SK-N-SH (cell line): ENCODE data around the gene PRLH. TPM values are rescaled to one million over a fixed set of nuclear protein-coding genes. Genes with fewer than 3 reads are reported as not detected.

Source experiments
- CTCF ChIA-PET: fragments of 300-600, 350-600 bp; formaldehyde crosslinking; extraction: SDS; loops from one replicate; lab custom pipeline; 2021; lab: Yijun Ruan, JAX
- POLR2A ChIA-PET: fragments of 350-600 bp; sonication (Branson Sonifier 250); formaldehyde crosslinking; extraction: SDS; loops from one replicate; lab custom pipeline; 2020; ENCODE audit warnings: antibody characterized with exemption, inconsistent platforms; lab: Yijun Ruan, JAX
- DNase-seq: peaks from one replicate; pipeline ENCODE4 v3.0.0; 2012
- H2AFZ ChIP-seq: fragments of 200-600 bp; sonication (generic); 2 replicates; pipeline ENCODE4 v1.8.1; 2016; ENCODE audit warnings: antibody characterized with exemption, mild to moderate bottlenecking, low read depth
- H3F3A ChIP-seq: fragments of 200-600 bp; sonication (generic); replicated peaks from 2 replicates; pipeline ENCODE3; 2016; ENCODE audit warnings: antibody characterized with exemption, mild to moderate bottlenecking; ENCODE audit not compliant: insufficient read depth
- H3K27ac ChIP-seq, 2 experiments: fragments of 200-500 bp in 1 of 2; fragments of 200-600 bp in 1 of 2; sonication (Bioruptor generic) in 1 of 2; sonication (generic), shearing (Covaris generic) in 1 of 2; 2 replicates each; pipeline versions ENCODE4 v1.5.1 to v1.6.1; 2014 to 2016; ENCODE audit warnings: low read depth in 2 of 2, inconsistent platforms in 1 of 2, low read length in 1 of 2, mild to moderate bottlenecking in 1 of 2, mixed read lengths in 1 of 2
- H3K27me3 ChIP-seq: fragments of 200-600 bp; sonication (generic), shearing (Covaris generic); 2 replicates; pipeline ENCODE4 v1.6.1; 2016; ENCODE audit warnings: mixed run types; ENCODE audit not compliant: insufficient read depth
- H3K36me3 ChIP-seq, 2 experiments: fragments of 200-500 bp in 1 of 2; fragments of 200-600 bp in 1 of 2; sonication (Bioruptor generic) in 1 of 2; sonication (generic) in 1 of 2; replicated peaks in 1 of 2; 2 replicates each; pipeline versions ENCODE3 to v1.5.1; 2014 to 2016; ENCODE audit warnings: low read length in 1 of 2, mild to moderate bottlenecking in 1 of 2; ENCODE audit not compliant: insufficient read depth in 2 of 2, control insufficient read depth in 1 of 2
- H3K4me1 ChIP-seq, 2 experiments: fragments of 200-500 bp in 1 of 2; fragments of 200-600 bp in 1 of 2; sonication (Bioruptor generic) in 1 of 2; sonication (generic), shearing (Covaris generic) in 1 of 2; 2 replicates each; pipeline versions ENCODE4 v1.5.1 to v1.6.1; 2014 to 2016; ENCODE audit warnings: low read depth in 1 of 2, low read length in 1 of 2, mixed run types in 1 of 2; ENCODE audit not compliant: insufficient read depth in 2 of 2, control insufficient read depth in 1 of 2
- H3K4me2 ChIP-seq: fragments of 200-600 bp; sonication (generic), shearing (Covaris generic); 2 replicates; pipeline ENCODE4 v1.6.1; 2017; ENCODE audit warnings: mixed run types
- H3K4me3 ChIP-seq, 2 experiments: fragments of 200-500 bp in 1 of 2; fragments of 200-600 bp in 1 of 2; sonication (Bioruptor generic) in 1 of 2; sonication (generic), shearing (Covaris generic) in 1 of 2; 2 replicates each; pipeline versions ENCODE4 v1.5.1 to v1.8.1; 2014 to 2016; ENCODE audit warnings: low read depth in 2 of 2, inconsistent platforms in 1 of 2, low read length in 1 of 2, mild to moderate bottlenecking in 1 of 2, mixed read lengths in 1 of 2, moderate library complexity in 1 of 2
- H3K79me2 ChIP-seq: fragments of 200-600 bp; sonication (generic); 2 replicates; pipeline ENCODE4 v1.8.1; 2017; ENCODE audit warnings: mild to moderate bottlenecking; ENCODE audit not compliant: insufficient read depth
- H3K9ac ChIP-seq: fragments of 200-600 bp; sonication (generic); 2 replicates; pipeline ENCODE4 v1.6.1; 2017; ENCODE audit warnings: mixed run types
- H3K9me2 ChIP-seq: fragments of 200-600 bp; sonication (generic); 2 replicates; pipeline ENCODE4 v1.6.1; 2017; ENCODE audit warnings: mixed run types
- H3K9me3 ChIP-seq: fragments of 200-600 bp; sonication (generic); 2 replicates; pipeline ENCODE4 v1.6.1; 2017; ENCODE audit warnings: mixed run types, mild to moderate bottlenecking, moderate library complexity
- H4K20me1 ChIP-seq: fragments of 200-600 bp; sonication (generic); 2 replicates; pipeline ENCODE4 v1.6.1; 2017; ENCODE audit warnings: mild to moderate bottlenecking, mixed run types; ENCODE audit not compliant: insufficient read depth
- CHD2 ChIP-seq: fragments of 150-350 bp; IDR thresholded peaks from 2 replicates; pipeline ENCODE4 v1.6.1; 2018; ENCODE audit warnings: low read length; ENCODE audit not compliant: partially characterized antibody
- CTCF ChIP-seq: fragments of 200-600 bp; sonication (generic); IDR thresholded peaks from 2 replicates; pipeline ENCODE4 v1.6.1; 2017; ENCODE audit warnings: antibody characterized with exemption, mild to moderate bottlenecking, moderate library complexity
- FOSL2 ChIP-seq: IDR thresholded peaks from 2 replicates; pipeline ENCODE4 v1.4.0; 2012; ENCODE audit warnings: low read depth, mild to moderate bottlenecking, moderate library complexity, borderline replicate concordance
- GATA2 ChIP-seq: sonication (generic); formaldehyde crosslinking; IDR thresholded peaks from 2 replicates; pipeline ENCODE4 v1.5.0; 2020; ENCODE audit warnings: mild to moderate bottlenecking, missing genetic modification reagents
- POLR2AphosphoS5 ChIP-seq: IDR thresholded peaks from 2 replicates; pipeline ENCODE4 v1.6.1; 2012; ENCODE audit warnings: low read depth, low read length
- RAD21 ChIP-seq: IDR thresholded peaks from 2 replicates; pipeline ENCODE4 v1.6.1; 2012; ENCODE audit warnings: mild to moderate bottlenecking, low read length
- RFX5 ChIP-seq: IDR thresholded peaks from 2 replicates; pipeline ENCODE4 v1.6.1; 2012; ENCODE audit warnings: mild to moderate bottlenecking, improper control_type of control experiment, low read length
- SIN3A ChIP-seq: IDR thresholded peaks from 2 replicates; pipeline ENCODE4 v1.6.1; 2012; ENCODE audit warnings: low read depth, mild to moderate bottlenecking, low read length, moderate library complexity, borderline replicate concordance
- SMC3 ChIP-seq: IDR thresholded peaks from 2 replicates; pipeline ENCODE4 v1.6.1; 2012; ENCODE audit warnings: low read depth, low read length, improper control_type of control experiment
- USF2 ChIP-seq: fragments of 150-350 bp; IDR thresholded peaks from 2 replicates; pipeline ENCODE4 v1.6.1; 2017; ENCODE audit warnings: antibody characterized with exemption, low read length, low read depth, borderline replicate concordance
- WGBS: methylation state at CpG from one replicate; pipeline ENCODE4 v1.1.6; 2017; ENCODE audit warnings: low lambda C conversion rate; 5-methylcytosine and 5-hydroxymethylcytosine counted together
- polyA plus RNA-seq, 3 experiments: library from polyadenylated mRNA; depleted of rRNA; stranded (reverse); fragments of >200 nt; gene quantifications; 2 replicates each; pipeline ENCODE4 v1.2.3, GENCODE V29; 2012
- TF ChIP-seq, protein P1 (sequence below): IDR thresholded peaks from 2 replicates; pipeline ENCODE4 v1.6.1; 2012; ENCODE audit warnings: mild to moderate bottlenecking, low read depth, low read length, moderate library complexity
- TF ChIP-seq, protein P2 (sequence below): IDR thresholded peaks from 2 replicates; pipeline ENCODE4 v1.4.0; 2012; ENCODE audit warnings: low read depth

The PRLH gene
- polyA plus RNA-seq, 1 of the 3 experiments (the other 2 are of a cell fraction): not detected

DNA sequence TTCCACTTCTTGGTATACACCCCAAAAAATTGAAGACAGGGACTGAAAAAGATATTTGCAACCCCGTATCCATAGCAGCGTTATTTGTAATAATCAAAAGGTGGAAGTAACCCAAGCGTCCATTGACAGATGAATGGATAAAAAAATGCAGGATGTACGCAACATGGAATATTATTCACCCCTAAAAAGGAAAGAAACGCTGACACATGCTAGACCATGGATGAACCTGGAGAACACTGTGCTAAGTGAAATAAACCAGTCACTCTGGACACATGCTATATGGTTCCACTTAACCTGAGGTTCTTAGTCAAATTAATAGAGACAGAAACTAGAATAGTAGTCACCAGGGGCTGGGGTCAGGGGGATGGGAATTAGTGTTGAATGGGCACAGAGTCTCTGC is 38.6 kb upstream of the PRLH start:
- H3K36me3 ChIP-seq: peaks cover 15 to 87% of the 10 kb centered on the region in 2 experiments
- no peak overlapping the region for H3K27ac ChIP-seq
- H3K4me3 ChIP-seq: no peak overlapping the region
- H3K9me3 ChIP-seq: no peaks in the 10 kb centered on the region
- H3K4me1 ChIP-seq: peaks cover 0 to 10% of the 10 kb centered on the region in 2 experiments; a peak in 1 of 4 replicates
- H3K9ac ChIP-seq: no peak overlapping the region
- DNase-seq: no peak
- ChIA-PET CTCF (interaction anchor here (5.8 kb wide), 1 partner anchor 15 kb away, joined by 42 read pairs; no protein-coding TSS in a partner anchor), POLR2A (no interaction called here)
- no peak overlapping the region for H2AFZ ChIP-seq
- TF ChIP-seq GATA2 (CRISPR knock-in tag) (no peak), FOSL2 (no peak), RFX5 (no peak), RAD21 (no peak)
- TF ChIP-seq, protein P1, sequence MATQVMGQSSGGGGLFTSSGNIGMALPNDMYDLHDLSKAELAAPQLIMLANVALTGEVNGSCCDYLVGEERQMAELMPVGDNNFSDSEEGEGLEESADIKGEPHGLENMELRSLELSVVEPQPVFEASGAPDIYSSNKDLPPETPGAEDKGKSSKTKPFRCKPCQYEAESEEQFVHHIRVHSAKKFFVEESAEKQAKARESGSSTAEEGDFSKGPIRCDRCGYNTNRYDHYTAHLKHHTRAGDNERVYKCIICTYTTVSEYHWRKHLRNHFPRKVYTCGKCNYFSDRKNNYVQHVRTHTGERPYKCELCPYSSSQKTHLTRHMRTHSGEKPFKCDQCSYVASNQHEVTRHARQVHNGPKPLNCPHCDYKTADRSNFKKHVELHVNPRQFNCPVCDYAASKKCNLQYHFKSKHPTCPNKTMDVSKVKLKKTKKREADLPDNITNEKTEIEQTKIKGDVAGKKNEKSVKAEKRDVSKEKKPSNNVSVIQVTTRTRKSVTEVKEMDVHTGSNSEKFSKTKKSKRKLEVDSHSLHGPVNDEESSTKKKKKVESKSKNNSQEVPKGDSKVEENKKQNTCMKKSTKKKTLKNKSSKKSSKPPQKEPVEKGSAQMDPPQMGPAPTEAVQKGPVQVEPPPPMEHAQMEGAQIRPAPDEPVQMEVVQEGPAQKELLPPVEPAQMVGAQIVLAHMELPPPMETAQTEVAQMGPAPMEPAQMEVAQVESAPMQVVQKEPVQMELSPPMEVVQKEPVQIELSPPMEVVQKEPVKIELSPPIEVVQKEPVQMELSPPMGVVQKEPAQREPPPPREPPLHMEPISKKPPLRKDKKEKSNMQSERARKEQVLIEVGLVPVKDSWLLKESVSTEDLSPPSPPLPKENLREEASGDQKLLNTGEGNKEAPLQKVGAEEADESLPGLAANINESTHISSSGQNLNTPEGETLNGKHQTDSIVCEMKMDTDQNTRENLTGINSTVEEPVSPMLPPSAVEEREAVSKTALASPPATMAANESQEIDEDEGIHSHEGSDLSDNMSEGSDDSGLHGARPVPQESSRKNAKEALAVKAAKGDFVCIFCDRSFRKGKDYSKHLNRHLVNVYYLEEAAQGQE: no peak
- no peaks in the 10 kb centered on the region for H3K27me3 ChIP-seq
- no peak overlapping the region for H3K4me2 ChIP-seq
- 90% methylated on average over 5 of the region's 5 CpGs for WGBS
- peaks cover 8% of the 10 kb centered on the region for H3F3A ChIP-seq
- H3K79me2 ChIP-seq: peaks cover 11% of the 10 kb centered on the region; the same call in 1 of the 2 replicates
- H3K9me2 ChIP-seq: no peaks in the 10 kb centered on the region
- H4K20me1 ChIP-seq: no peaks in the 10 kb centered on the region

GRCh38 chr2:237529452-237530402 is 36.6 kb upstream of the PRLH start:
- ChIA-PET CTCF (interaction anchor here (0.8 to 2.2 kb wide), 4 partner anchors 16 to 42 kb away, joined by 3 to 12 read pairs (median 4); no protein-coding TSS in a partner anchor), POLR2A (interaction anchor here (1.1 kb wide), 1 partner anchor 9 kb away, joined by 3 read pairs; no protein-coding TSS in a partner anchor)
- Histone ChIP-seq H3K4me2 (no peak overlapping the region), H3K9me3 (no peaks in the 10 kb centered on the region), H3K27ac (no peak overlapping the region), H4K20me1 (no peaks in the 10 kb centered on the region), H2AFZ (no peak overlapping the region), H3K4me3 (no peak overlapping the region), H3K27me3 (no peaks in the 10 kb centered on the region), H3K36me3 (peaks cover 15 to 89% of the 10 kb centered on the region in 2 experiments), H3K9me2 (no peaks in the 10 kb centered on the region), H3F3A (peaks cover 4% of the 10 kb centered on the region), H3K79me2 (peaks cover 7% of the 10 kb centered on the region; the same call in 1 of the 2 replicates), H3K4me1 (peaks cover 0 to 8% of the 10 kb centered on the region in 2 experiments; a peak in 1 of 4 replicates), H3K9ac (no peak overlapping the region)
- TF ChIP-seq POLR2AphosphoS5: no peak
- TF ChIP-seq SMC3: no peak
- no peak for TF ChIP-seq USF2
- TF ChIP-seq, protein P2, sequence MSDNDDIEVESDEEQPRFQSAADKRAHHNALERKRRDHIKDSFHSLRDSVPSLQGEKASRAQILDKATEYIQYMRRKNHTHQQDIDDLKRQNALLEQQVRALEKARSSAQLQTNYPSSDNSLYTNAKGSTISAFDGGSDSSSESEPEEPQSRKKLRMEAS: no peak
- no peak for TF ChIP-seq CTCF
- no peak for TF ChIP-seq CHD2
- TF ChIP-seq SIN3A: no peak
- no peak for TF ChIP-seq RAD21
- WGBS: 86% methylated on average over 14 of the region's 19 CpGs
- no peak for DNase-seq
